Keratinocyte (primary cell): ENCODE results near the gene GP9. TPM values are rescaled to one million over a fixed set of nuclear protein-coding genes. Genes with fewer than 3 reads are reported as not detected.

ENCODE experiments used
- DNase-seq: peaks from one replicate; pipeline ENCODE4 v3.0.0-alpha.2; 2011; ENCODE audit warnings: low read depth, missing footprints, low spot score
- FAIRE-seq: peaks from 2 replicates; lab custom pipeline; 2011; peaks lifted over from hg19 to GRCh38; lab: Jason Lieb, UNC
- H2AFZ ChIP-seq: 2 replicates; pipeline ENCODE4 v1.6.0; 2012; ENCODE audit warnings: low read length, control low read depth, inconsistent platforms; ENCODE audit not compliant: control insufficient read depth
- H3K27ac ChIP-seq: 2 replicates; pipeline ENCODE4 v1.5.1; 2011; ENCODE audit warnings: low read length; ENCODE audit not compliant: control insufficient read depth, insufficient read depth
- H3K27me3 ChIP-seq: 3 replicates; pipeline ENCODE4 v1.6.0; 2011; ENCODE audit warnings: low read length; ENCODE audit not compliant: control insufficient read depth, insufficient read depth; ENCODE audit errors: extremely low read depth
- H3K36me3 ChIP-seq, 2 experiments: 2 replicates in 1 of 2; 3 replicates in 1 of 2; pipeline ENCODE4 v1.5.1; 2011; ENCODE audit warnings: low read length in 2 of 2, mild to moderate bottlenecking in 1 of 2; ENCODE audit not compliant: control insufficient read depth in 2 of 2, insufficient read depth in 2 of 2; ENCODE audit errors: extremely low read depth in 1 of 2
- H3K4me1 ChIP-seq: 3 replicates; pipeline ENCODE4 v1.5.1; 2011; ENCODE audit warnings: low read length; ENCODE audit not compliant: control insufficient read depth, insufficient read depth; ENCODE audit errors: extremely low read depth
- H3K4me2 ChIP-seq: 3 replicates; pipeline ENCODE4 v1.6.0; 2011; ENCODE audit warnings: low read depth, low read length; ENCODE audit not compliant: control insufficient read depth, insufficient read depth; ENCODE audit errors: extremely low read depth
- H3K4me3 ChIP-seq, 3 experiments: fragments of 200-600 bp in 1 of 3; sonication (generic) in 1 of 3; 2 replicates in 2 of 3; 3 replicates in 1 of 3; pipeline ENCODE4 v1.5.1; 2011 to 2016; ENCODE audit warnings: low read length in 3 of 3, mild to moderate bottlenecking in 3 of 3, control low read depth in 2 of 3, inconsistent platforms in 1 of 3, low read depth in 1 of 3, mixed read lengths in 1 of 3, mixed run types in 1 of 3, moderate library complexity in 1 of 3; ENCODE audit not compliant: control insufficient read depth in 2 of 3, insufficient read depth in 2 of 3; ENCODE audit errors: extremely low read depth in 1 of 3
- H3K79me2 ChIP-seq: 2 replicates; pipeline ENCODE4 v1.6.0; 2012; ENCODE audit warnings: low read length; ENCODE audit not compliant: control insufficient read depth, insufficient read depth
- H3K9ac ChIP-seq: 3 replicates; pipeline ENCODE4 v1.6.0; 2011; ENCODE audit warnings: low read length; ENCODE audit not compliant: control insufficient read depth, insufficient read depth; ENCODE audit errors: extremely low read depth
- H3K9me1 ChIP-seq: 3 replicates; pipeline ENCODE4 v1.6.0; 2011; ENCODE audit warnings: low read length; ENCODE audit not compliant: control insufficient read depth, insufficient read depth; ENCODE audit errors: extremely low read depth
- H3K9me3 ChIP-seq: 2 replicates; pipeline ENCODE4 v1.5.1; 2012; ENCODE audit warnings: low read depth, low read length; ENCODE audit not compliant: control insufficient read depth
- H4K20me1 ChIP-seq: 3 replicates; pipeline ENCODE4 v1.6.0; 2011; ENCODE audit warnings: low read length; ENCODE audit not compliant: control insufficient read depth, insufficient read depth; ENCODE audit errors: extremely low read depth
- EZH2 ChIP-seq: IDR thresholded peaks from one replicate; pipeline ENCODE4 v1.6.1; 2012; ENCODE audit warnings: inconsistent platforms, mild to moderate bottlenecking, low read length, moderate library complexity
- dilution Hi-C: fragments of 300-500 bp; cut with MboI; formaldehyde crosslinking; loops from one replicate; pipeline ENCODE4 v1.7.0; 2020; ENCODE audit warnings: low sequenced_read_pairs; ENCODE audit not compliant: extremely low pct_ligation_motif_present
- polyA plus RNA-seq, 5 experiments: library from polyadenylated mRNA; depleted of rRNA in 3 of 5; stranded (reverse) in 3 of 5; stranded (forward) in 1 of 5; unstranded in 1 of 5; fragments of >200 nt; gene quantifications; 1 replicate in 1 of 5; 2 replicates in 3 of 5; 3 replicates in 1 of 5; pipeline versions ENCODE4 v1.2.1 to v1.2.3, GENCODE V29; 2011 to 2012; ENCODE audit warnings: missing spikeins in 2 of 5, low read depth in 1 of 5, low replicate concordance in 1 of 5
- TF ChIP-seq, protein P1 (sequence below), 3 experiments: IDR thresholded peaks in 1 of 3; conservative IDR thresholded peaks in 1 of 3; optimal IDR thresholded peaks in 1 of 3; 2 replicates in 2 of 3; 3 replicates in 1 of 3; pipeline versions ENCODE3 to v1.5.1; 2011; ENCODE audit warnings: low read length in 3 of 3, mild to moderate bottlenecking in 3 of 3, moderate library complexity in 2 of 3, control low read depth in 1 of 3, inconsistent platforms in 1 of 3; ENCODE audit not compliant: insufficient read depth in 2 of 3; ENCODE audit errors: extremely low read depth in 1 of 3

The GP9 gene
- polyA plus RNA-seq, 1 donor (not counting 4 experiments of a cell fraction or from before 2014, with no cell fraction given) = not detected

DNA sequence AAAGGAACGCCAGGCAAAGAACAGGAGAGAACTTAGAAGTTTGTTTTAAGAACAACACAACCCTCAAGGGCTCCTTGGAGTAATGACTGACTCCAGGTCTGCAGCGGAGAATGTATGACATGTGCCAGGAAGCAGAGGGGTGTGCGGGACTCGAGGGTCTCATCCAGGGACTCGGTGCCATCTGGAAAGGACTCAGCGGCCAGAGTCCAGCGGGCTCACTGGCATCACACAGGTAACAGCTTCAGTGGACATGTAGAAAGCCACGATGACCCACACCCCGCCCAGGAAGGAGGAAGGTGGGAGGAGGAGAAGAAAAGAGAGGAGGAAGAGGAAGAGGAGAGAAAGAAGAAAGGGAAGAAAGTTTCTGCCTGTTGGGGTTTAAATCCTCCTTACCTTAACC is 21.4 kb downstream of the GP9 start:
- Histone ChIP-seq H4K20me1 (no peaks in the 10 kb centered on the region), H3K4me2 (no peak overlapping the region), H2AFZ (no peak overlapping the region), H3K9me3 (no peaks in the 10 kb centered on the region), H3K27me3 (no peaks in the 10 kb centered on the region), H3K79me2 (no peaks in the 10 kb centered on the region), H3K9ac (no peak overlapping the region), H3K27ac (no peak overlapping the region), H3K9me1 (no peaks in the 10 kb centered on the region), H3K36me3 (no peaks in the 10 kb centered on the region), H3K4me3 (no peak overlapping the region), H3K4me1 (peaks cover under 1% of the 10 kb centered on the region)
- no peak for DNase-seq
- TF ChIP-seq, protein P1, sequence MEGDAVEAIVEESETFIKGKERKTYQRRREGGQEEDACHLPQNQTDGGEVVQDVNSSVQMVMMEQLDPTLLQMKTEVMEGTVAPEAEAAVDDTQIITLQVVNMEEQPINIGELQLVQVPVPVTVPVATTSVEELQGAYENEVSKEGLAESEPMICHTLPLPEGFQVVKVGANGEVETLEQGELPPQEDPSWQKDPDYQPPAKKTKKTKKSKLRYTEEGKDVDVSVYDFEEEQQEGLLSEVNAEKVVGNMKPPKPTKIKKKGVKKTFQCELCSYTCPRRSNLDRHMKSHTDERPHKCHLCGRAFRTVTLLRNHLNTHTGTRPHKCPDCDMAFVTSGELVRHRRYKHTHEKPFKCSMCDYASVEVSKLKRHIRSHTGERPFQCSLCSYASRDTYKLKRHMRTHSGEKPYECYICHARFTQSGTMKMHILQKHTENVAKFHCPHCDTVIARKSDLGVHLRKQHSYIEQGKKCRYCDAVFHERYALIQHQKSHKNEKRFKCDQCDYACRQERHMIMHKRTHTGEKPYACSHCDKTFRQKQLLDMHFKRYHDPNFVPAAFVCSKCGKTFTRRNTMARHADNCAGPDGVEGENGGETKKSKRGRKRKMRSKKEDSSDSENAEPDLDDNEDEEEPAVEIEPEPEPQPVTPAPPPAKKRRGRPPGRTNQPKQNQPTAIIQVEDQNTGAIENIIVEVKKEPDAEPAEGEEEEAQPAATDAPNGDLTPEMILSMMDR (optimal IDR thresholded peaks at IDR 0.05 in 1 of 3, IDR thresholded peaks at IDR 0.05 in 1 of 3, conservative IDR thresholded peaks at IDR 0.05 in 1 of 3; ENCODE audit: extremely low read depth in 1 of 3, insufficient read depth in 2 of 3, low read length in 3 of 3) = no peak
- no peak for TF ChIP-seq EZH2
- dilution Hi-C loops = no loop called here
- no peak for FAIRE-seq

DNA sequence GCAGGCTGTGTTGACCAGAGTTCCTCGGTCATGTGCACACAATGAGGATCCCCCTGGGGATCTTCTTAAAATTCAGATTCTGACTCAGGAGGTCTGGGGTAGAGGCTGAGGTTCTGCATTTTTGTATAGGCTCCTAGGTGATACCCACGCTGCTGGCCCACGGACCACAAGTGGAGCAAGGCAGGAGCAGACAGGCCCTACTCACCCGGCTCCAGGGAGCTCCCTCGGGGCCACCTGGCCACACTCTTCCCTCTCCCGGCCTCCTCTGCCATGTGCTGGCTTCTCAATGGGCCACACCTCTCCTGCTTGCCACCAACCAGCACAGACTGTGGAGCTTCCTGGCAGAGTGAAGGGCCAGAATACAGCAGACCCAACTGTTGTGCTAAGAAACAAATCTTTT is 23.9 kb downstream of the GP9 start:
- Histone ChIP-seq H3K27me3 (no peaks in the 10 kb centered on the region), H3K9me1 (no peaks in the 10 kb centered on the region), H3K4me1 (peaks cover 4% of the 10 kb centered on the region), H3K4me3 (no peak overlapping the region), H3K27ac (no peak overlapping the region), H3K36me3 (no peaks in the 10 kb centered on the region), H3K79me2 (no peaks in the 10 kb centered on the region), H4K20me1 (no peaks in the 10 kb centered on the region), H2AFZ (no peak overlapping the region), H3K9ac (no peak overlapping the region), H3K9me3 (no peaks in the 10 kb centered on the region), H3K4me2 (no peak overlapping the region)
- no peak for TF ChIP-seq EZH2
- TF ChIP-seq, protein P1 (optimal IDR thresholded peaks at IDR 0.05 in 1 of 3, IDR thresholded peaks at IDR 0.05 in 1 of 3, conservative IDR thresholded peaks at IDR 0.05 in 1 of 3; ENCODE audit: extremely low read depth in 1 of 3, insufficient read depth in 2 of 3, low read length in 3 of 3) = no peak
- FAIRE-seq (no peak), DNase-seq (no peak)
- dilution Hi-C loops = no loop called here
